ENCODE results near the gene INTS7. TPM values are rescaled to one million over a fixed set of nuclear protein-coding genes. Genes with fewer than 3 reads are reported as not detected.

INTS7 gene

DNA sequence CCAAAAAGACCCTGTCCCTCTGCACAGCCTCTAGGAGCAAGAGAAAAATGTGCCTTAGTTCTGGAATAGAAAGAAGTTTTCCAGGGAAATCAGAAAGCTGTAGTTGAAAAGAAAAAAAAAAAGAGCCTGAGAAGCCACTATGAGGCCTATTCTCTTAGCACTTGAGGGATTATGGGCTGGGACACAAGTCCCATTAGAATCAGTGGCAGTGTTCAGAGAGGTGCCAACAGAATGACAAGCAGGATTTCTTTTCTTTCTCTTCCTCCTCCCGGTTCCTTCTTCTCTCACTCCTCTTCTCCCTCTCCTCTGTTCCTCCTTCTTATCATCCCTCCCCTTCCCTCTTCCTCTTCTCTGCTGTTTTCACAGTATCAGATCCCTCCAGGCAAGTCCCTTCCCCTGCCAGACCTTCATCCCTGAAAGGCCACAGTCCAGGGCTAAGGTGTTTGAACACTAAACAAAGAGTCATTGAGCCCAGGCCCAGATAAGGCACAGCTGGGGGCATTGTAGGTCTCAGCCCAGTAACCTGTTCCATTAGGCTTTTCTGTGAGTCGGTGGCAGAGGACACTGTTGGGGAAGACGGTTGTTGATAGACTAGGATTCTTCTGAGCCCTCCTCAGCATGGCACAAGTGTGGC is 140.1 kb downstream of the INTS7 start:
- H3K36me3 ChIP-seq (ENCODE audit: insufficient read depth, low read length): no peaks in the 10 kb centered on the region
- no peak overlapping the region for H3K4me2 ChIP-seq (ENCODE audit: low read length)
- H3K27me3 ChIP-seq (ENCODE audit: control insufficient read depth, insufficient read depth, low read length): peaks cover 18% of the 10 kb centered on the region
- no peaks in the 10 kb centered on the region for H3K9me3 ChIP-seq (replicated peaks; ENCODE audit: low read length)
- no peak overlapping the region for H3K9ac ChIP-seq (ENCODE audit: low read depth, low read length)
- peaks cover 7% of the 10 kb centered on the region for H3K4me1 ChIP-seq (ENCODE audit: control insufficient read depth, insufficient read depth, low read length)
- H3K4me3 ChIP-seq (ENCODE audit: low read length): no peak overlapping the region

DNA sequence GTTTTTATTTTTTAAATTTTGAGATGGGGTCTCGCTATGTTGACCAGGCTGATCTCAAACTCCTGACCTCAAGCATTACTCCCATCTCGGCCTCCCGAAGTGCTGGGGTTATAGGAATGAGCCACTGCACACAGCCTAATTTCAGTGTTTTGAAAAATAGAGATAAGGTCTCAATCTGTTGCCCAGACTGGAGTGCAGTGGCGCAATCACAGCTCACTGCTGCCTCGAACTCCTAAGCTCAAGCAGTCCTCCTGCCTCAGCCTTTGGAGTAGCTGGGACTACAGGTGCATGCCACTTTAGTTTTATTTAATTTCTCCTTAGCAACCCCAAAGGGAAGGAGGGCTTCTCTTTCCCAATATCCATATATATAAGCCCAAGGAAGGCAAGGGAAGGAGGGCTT is 141.0 kb downstream of the INTS7 start:
- Histone ChIP-seq H3K36me3 (ENCODE audit: insufficient read depth, low read length) (no peaks in the 10 kb centered on the region), H3K9me3 (replicated peaks; ENCODE audit: low read length) (no peaks in the 10 kb centered on the region), H3K4me3 (ENCODE audit: low read length) (no peak overlapping the region), H3K27me3 (ENCODE audit: control insufficient read depth, insufficient read depth, low read length) (peaks cover 18% of the 10 kb centered on the region), H3K4me1 (ENCODE audit: control insufficient read depth, insufficient read depth, low read length) (peaks cover 7% of the 10 kb centered on the region), H3K9ac (ENCODE audit: low read depth, low read length) (no peak overlapping the region), H3K4me2 (ENCODE audit: low read length) (no peak overlapping the region)

GRCh38 chr1:211893260-211893659 is 142.1 kb downstream of the INTS7 start:
- Histone ChIP-seq H3K4me3 (ENCODE audit: low read length) (no peak overlapping the region), H3K4me1 (ENCODE audit: control insufficient read depth, insufficient read depth, low read length) (peaks cover 7% of the 10 kb centered on the region), H3K9ac (ENCODE audit: low read depth, low read length) (no peak overlapping the region), H3K27me3 (ENCODE audit: control insufficient read depth, insufficient read depth, low read length) (peaks cover 18% of the 10 kb centered on the region), H3K9me3 (replicated peaks; ENCODE audit: low read length) (no peaks in the 10 kb centered on the region), H3K4me2 (ENCODE audit: low read length) (no peak overlapping the region), H3K36me3 (ENCODE audit: insufficient read depth, low read length) (no peaks in the 10 kb centered on the region)

DNA sequence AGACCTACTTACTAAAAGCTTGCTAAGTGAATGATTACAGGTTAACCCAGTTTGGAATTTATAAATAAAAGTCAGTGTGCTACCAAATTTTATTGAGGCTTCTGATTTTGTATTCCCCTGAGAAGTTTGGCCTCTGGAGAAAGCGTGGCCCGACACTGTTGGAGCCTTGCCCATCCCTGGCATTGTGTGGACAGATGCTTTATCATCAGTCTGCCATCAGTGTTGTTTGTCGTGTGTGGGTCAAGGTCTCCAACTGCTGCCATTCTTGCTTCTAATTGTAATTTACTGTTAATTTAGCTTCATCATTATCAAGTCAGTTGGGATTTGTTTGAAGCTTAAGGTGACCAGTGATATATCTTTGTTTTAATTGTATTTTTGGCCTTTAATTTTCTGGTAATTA is 142.8 kb downstream of the INTS7 start:
- H3K4me2 ChIP-seq (ENCODE audit: low read length): no peak overlapping the region
- peaks cover 18% of the 10 kb centered on the region for H3K27me3 ChIP-seq (ENCODE audit: control insufficient read depth, insufficient read depth, low read length)
- no peaks in the 10 kb centered on the region for H3K9me3 ChIP-seq (replicated peaks; ENCODE audit: low read length)
- no peak overlapping the region for H3K4me3 ChIP-seq (ENCODE audit: low read length)
- H3K4me1 ChIP-seq (ENCODE audit: control insufficient read depth, insufficient read depth, low read length): peaks cover 7% of the 10 kb centered on the region
- no peaks in the 10 kb centered on the region for H3K36me3 ChIP-seq (ENCODE audit: insufficient read depth, low read length)
- H3K9ac ChIP-seq (ENCODE audit: low read depth, low read length): no peak overlapping the region

- no peaks in the 10 kb centered on the region for H3K9me3 ChIP-seq (replicated peaks; ENCODE audit: low read length)
- no peak overlapping the region for H3K4me3 ChIP-seq (ENCODE audit: low read length)
- H3K4me2 ChIP-seq (ENCODE audit: low read length): no peak overlapping the region
- no peaks in the 10 kb centered on the region for H3K36me3 ChIP-seq (ENCODE audit: insufficient read depth, low read length)
- H3K4me1 ChIP-seq (ENCODE audit: control insufficient read depth, insufficient read depth, low read length): no peaks in the 10 kb centered on the region
- H3K9ac ChIP-seq (ENCODE audit: low read depth, low read length): no peak overlapping the region
- peaks cover 16% of the 10 kb centered on the region for H3K27me3 ChIP-seq (ENCODE audit: control insufficient read depth, insufficient read depth, low read length)
These were observed 143.6 kb downstream of the INTS7 start for GRCh38 chr1:211891708-211892107.

Small RNAs within 50 kb of the gene (small RNA-seq; reads per million reads assigned to genes)
- gene MIR3122 (not detected), gene RF00568 (not detected)

Measured in skeletal muscle satellite cell (primary cell).